ENCODE measurements around the gene ARHGEF7.

The ARHGEF7 gene

DNA sequence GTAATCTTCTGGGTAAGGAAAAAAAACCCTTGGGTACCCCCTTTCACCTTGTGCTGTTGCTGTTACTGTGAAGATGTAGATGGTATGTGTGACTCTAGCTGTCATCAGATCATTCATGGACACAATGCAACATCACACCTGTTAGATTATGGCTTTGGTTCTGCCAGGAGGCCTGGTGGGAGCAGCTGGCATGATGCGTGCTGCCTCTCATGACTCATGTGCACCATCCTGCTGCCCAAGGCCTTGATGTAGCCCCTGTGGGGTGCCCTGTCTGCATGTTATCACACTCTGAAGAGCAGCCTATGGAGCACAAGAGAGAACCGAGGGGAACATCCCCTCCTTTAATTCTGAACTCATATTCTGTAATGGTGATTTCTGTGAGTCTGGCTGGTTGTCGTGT is 147.6 kb downstream of the ARHGEF7 start:
- ATAC-seq = no peak
- peaks cover 43% of the 10 kb centered on the region for H3K36me3 Mint-ChIP-seq

DNA sequence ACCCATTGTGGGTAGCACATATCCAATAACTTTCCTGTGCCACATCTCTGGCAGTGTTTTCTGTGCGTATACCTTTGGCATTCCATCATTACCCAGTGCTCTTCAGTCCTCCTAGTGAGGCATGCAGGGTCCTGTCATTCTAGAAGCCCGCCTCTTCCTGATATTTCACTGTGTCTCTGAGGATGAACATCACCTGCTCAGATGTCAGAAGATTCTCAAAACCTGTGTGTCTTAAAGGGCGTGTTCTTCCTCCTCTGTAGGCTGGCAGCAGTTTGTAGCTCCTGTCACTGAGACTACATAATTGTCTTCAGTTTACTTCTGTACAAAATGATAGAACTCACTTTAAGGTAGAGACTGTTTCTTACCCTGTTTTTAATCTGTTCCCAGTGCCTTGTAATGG is 148.5 kb downstream of the ARHGEF7 start:
- ATAC-seq (no peak), DNase-seq (ENCODE audit: low spot score in 2 of 2) (no peak)
- H3K4me3 Mint-ChIP-seq = no peak overlapping the region
- no peak overlapping the region for H3K27ac Mint-ChIP-seq
- peaks cover 48% of the 10 kb centered on the region for H3K36me3 Mint-ChIP-seq
- H3K4me1 Mint-ChIP-seq = peaks cover 43% of the 10 kb centered on the region
- H3K9me3 Mint-ChIP-seq = peaks cover 7% of the 10 kb centered on the region

More for the DNA sequence above, 147.6 kb downstream of the ARHGEF7 start:
- Mint-ChIP-seq H3K4me3 (no peak overlapping the region), H3K4me1 (peaks cover 43% of the 10 kb centered on the region), H3K27ac (peak overlapping the region; percentile 16), H3K9me3 (peaks cover 7% of the 10 kb centered on the region)
- DNase-seq (ENCODE audit: low spot score in 2 of 2) = no peak

DNA sequence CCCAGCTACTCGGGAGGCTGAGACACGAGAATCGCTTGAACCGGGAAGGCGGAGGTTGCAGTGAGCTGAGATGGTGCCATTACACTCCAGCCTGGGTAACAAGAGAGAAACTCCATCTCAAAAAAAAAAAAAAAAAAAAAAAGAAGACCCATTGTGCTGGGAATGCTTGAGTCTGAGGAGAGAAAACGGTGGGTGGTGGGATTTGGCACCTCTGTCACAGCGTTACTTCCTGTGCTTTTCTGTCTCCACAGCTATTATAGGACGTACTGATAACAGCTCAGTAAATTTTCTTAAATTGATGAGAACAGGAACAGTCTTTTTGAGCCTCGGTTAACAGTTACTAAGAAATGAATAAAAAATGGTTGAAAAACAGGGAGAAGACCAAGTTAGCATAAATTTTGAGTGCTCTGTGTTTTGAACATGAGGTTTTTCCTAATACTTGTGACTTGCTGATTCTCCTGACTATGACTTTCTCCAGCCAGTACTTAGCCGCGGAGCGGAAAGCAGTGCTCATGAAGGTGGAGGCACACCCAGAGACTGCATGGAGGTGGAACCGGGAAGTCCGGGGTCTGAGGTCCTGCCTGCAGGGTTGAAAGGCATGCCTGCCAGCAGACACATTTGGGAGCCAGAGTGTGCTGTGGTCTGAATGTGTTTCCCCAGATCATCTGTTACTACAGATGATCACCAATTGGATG is 150.0 kb downstream of the ARHGEF7 start:
- DNase-seq (ENCODE audit: low spot score in 2 of 2) (no peak), ATAC-seq (no peak)
- no peak overlapping the region for H3K27ac Mint-ChIP-seq
- peaks cover 3% of the 10 kb centered on the region for H3K9me3 Mint-ChIP-seq
- H3K4me3 Mint-ChIP-seq = no peak overlapping the region
- peaks cover 38% of the 10 kb centered on the region for H3K4me1 Mint-ChIP-seq
- peaks cover 63% of the 10 kb centered on the region for H3K36me3 Mint-ChIP-seq

DNA sequence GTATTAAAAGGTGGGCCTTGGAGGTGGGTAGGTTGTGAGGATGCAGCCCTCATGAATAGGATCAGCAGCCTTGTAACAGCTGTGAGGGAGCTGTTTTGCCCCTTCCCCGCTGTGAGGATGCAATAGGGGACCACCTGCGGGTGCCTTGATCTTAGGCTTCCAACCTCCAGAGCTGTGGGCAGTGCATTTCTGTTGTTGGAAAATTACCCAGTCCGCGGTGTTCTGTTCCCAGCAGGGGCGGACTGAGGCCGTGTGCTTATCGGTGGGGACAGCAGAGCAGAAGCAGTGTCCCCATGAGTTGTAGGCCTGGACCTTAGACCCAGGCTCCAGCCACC is 150.6 kb downstream of the ARHGEF7 start:
- Mint-ChIP-seq H3K27ac (no peak overlapping the region), H3K9me3 (peaks cover 2% of the 10 kb centered on the region), H3K4me1 (peaks cover 36% of the 10 kb centered on the region), H3K4me3 (no peak overlapping the region), H3K36me3 (peaks cover 69% of the 10 kb centered on the region)
- DNase-seq (ENCODE audit: low spot score in 2 of 2) (no peak), ATAC-seq (no peak)

DNA sequence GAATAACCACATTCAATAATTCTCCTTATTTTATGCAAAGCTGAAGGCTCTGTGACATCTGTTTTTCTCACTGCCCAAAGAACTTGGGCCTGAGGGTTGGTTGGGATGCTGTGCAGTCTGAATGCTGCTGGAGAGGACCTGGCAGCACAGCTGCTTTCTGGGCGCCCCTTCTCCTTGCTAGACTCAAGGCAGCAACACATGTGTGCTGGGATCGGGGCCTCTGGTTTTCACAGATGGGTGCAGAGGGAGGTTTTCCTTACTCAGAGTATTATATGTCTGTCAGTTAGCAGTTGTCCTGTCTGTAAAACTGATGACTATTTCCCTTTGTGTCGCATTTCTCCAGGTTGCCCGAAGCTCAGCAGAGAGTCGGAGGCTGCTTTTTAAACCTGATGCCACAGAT is 152.1 kb downstream of the ARHGEF7 start:
- H3K4me1 Mint-ChIP-seq = peaks cover 40% of the 10 kb centered on the region
- no peak for ATAC-seq
- H3K27ac Mint-ChIP-seq = peak overlapping the region; percentile 2
- H3K9me3 Mint-ChIP-seq = no peaks in the 10 kb centered on the region
- no peak for DNase-seq (ENCODE audit: low spot score in 2 of 2)
- peaks cover 75% of the 10 kb centered on the region for H3K36me3 Mint-ChIP-seq
- H3K4me3 Mint-ChIP-seq = no peak overlapping the region

DNA sequence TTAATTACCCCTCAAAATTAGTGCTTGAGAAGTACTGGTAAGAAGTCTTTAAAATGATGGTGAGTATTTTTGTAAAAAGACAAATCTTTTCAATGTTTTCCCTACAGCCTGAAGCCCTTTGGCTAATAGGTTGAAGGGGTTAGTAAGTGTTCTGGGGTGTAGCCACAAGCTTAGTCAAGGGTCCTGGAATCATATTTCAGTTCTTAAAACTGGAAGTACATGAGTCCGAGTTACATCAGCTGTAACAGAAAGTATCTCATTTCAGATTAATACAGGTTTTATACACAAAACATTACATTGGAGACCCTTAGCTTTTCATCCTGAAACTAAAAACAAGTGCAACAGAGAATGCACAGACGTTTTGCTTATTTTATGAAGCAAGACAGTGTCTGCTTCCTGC is 152.7 kb downstream of the ARHGEF7 start:
- H3K27ac Mint-ChIP-seq = no peak overlapping the region
- no peaks in the 10 kb centered on the region for H3K9me3 Mint-ChIP-seq
- peaks cover 34% of the 10 kb centered on the region for H3K4me1 Mint-ChIP-seq
- H3K36me3 Mint-ChIP-seq = peaks cover 69% of the 10 kb centered on the region
- ATAC-seq (no peak), DNase-seq (ENCODE audit: low spot score in 2 of 2) (no peak)
- H3K4me3 Mint-ChIP-seq = no peak overlapping the region

DNA sequence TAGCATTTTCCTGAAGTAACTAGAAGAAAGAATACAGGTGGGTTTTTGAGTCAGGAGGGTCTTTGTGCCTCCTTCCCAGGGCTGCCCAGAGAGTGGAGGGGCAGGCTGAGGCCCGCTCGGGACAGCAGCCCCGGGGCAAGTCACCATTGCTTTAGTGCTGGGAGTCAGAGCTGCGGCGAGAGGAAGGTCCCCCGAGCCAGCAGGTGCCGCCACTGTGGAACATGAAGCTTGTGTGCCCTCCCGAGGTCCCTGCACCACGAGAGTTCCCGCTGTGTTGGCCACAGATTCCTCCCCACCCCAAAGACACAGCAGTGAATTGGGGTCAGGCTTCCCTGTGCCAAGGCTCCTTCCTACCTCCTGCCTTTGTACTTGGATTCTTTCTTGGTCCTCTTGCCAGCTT is 154.4 kb downstream of the ARHGEF7 start:
- H3K4me3 Mint-ChIP-seq = no peak overlapping the region
- peaks cover 78% of the 10 kb centered on the region for H3K36me3 Mint-ChIP-seq
- ATAC-seq = no peak
- no peak for DNase-seq (ENCODE audit: low spot score in 2 of 2)
- H3K9me3 Mint-ChIP-seq = no peaks in the 10 kb centered on the region
- H3K27ac Mint-ChIP-seq = peak overlapping the region; percentile 33
- peaks cover 28% of the 10 kb centered on the region for H3K4me1 Mint-ChIP-seq

DNA sequence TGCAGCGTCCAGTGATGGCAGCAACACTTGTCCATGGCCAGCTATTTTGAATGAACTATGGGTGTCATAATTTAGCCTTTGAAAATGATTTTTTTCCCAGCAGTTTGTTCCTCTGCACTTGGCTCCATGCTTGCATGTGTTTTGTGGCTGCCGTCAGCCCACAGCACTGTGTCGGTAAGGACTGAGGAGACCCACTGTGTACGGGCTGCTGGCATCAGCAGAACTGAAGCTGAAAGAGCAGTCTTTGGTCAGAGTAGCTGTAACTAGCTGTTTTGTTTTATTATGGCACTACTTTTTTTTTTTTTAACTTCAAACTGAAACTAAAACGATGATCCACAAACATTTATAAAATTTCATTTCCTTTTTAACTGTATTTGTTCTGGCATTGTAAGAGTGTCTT is 155.0 kb downstream of the ARHGEF7 start:
- Mint-ChIP-seq H3K36me3 (peaks cover 78% of the 10 kb centered on the region), H3K4me1 (peaks cover 27% of the 10 kb centered on the region), H3K4me3 (no peak overlapping the region), H3K27ac (peak overlapping the region; percentile 33), H3K9me3 (no peaks in the 10 kb centered on the region)
- DNase-seq (ENCODE audit: low spot score in 2 of 2) = no peak
- no peak for ATAC-seq

DNA sequence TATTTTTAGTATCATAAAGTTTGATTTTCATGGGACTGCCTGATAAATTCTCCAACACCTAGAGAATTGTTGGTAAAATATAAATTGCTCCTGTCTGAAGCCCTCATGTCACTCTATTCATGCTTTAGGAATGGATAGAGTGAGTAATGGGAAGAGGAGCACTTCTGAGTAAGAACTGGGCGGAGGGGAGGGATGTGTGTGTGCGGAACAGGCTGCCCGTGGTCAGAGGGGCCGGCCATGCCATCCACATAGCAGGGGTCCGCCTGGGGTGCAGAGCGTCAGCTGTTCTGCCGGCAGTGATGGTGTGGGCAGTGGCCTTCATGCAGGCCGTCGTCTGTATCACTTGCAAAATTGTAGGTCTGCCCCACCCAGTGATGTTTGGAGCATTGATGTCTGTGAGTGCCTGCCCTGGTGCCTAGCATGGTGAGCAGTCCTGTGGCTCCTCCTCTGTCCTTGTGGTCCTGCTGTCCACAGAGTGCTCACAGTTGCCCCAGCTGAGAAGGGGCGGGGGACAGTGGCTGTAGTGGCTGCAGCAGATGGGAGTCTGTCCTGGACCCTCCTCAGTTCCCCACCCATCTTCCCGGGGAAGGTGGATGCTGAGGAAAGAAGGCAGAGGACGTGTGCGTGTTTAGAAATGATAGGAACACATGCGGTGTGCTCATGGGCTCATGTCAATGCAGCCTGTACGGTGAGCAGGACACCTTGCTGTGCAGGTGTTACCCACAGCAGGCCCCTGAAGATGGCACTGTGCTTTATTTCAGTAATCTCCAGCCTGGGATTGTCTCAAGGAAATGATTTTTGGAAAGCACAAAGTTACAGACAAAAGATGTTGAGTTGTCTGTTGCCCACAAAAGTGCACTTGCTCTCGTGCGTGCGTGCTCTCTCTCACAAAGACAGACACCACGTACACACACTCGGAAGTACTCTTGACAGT is 155.9 kb downstream of the ARHGEF7 start:
- H3K36me3 Mint-ChIP-seq = peaks cover 82% of the 10 kb centered on the region
- DNase-seq (ENCODE audit: low spot score in 2 of 2) (no peak), ATAC-seq (no peak)
- no peak overlapping the region for H3K4me3 Mint-ChIP-seq
- peak overlapping the region; percentile 67 for H3K27ac Mint-ChIP-seq
- peaks cover 21% of the 10 kb centered on the region for H3K4me1 Mint-ChIP-seq
- no peaks in the 10 kb centered on the region for H3K9me3 Mint-ChIP-seq

DNA sequence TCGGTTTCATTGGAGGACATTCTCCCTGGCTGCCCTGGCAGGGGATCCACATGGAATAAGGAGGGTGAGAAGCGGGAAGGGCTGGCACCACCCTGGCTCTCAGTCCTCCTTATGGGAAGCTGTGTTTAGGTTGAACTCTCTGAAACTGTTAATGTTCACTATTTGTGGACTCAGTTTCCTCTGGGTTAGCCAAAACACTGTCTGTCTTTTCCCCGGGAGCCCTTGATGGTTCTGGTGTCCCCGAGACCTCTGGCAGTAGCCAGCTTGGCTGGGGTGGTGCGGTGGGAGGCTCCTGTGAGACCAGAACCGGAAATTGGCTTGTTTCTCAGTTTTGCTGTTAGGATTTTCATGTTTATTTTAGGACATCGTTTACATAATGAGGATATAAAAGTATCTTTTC is 157.0 kb downstream of the ARHGEF7 start:
- ATAC-seq (no peak), DNase-seq (ENCODE audit: low spot score in 2 of 2) (no peak)
- Mint-ChIP-seq H3K36me3 (peaks cover 82% of the 10 kb centered on the region), H3K4me1 (peaks cover 11% of the 10 kb centered on the region), H3K9me3 (no peaks in the 10 kb centered on the region), H3K4me3 (no peak overlapping the region), H3K27ac (peak overlapping the region; percentile 67)

DNA sequence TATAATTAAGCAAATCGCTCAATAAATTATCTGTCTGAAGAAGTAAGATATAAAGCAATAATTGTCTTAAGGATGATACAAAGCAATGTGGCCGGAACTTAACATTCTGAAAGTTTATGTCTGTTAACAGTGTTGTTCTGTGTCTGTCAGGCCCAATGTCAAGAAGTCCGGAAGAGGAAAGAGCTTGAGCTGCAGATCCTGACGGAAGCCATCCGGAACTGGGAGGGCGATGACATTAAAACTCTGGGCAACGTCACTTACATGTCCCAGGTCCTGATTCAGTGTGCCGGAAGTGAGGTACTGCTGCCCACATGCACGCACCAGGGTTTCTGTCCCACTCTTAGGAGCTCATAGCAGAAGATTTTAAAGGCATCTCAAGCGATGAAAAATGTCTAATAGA is 160.3 kb downstream of the ARHGEF7 start:
- ATAC-seq (no peak), DNase-seq (ENCODE audit: low spot score in 2 of 2) (no peak)
- Mint-ChIP-seq H3K4me1 (peaks cover 11% of the 10 kb centered on the region), H3K4me3 (no peak overlapping the region), H3K27ac (peak overlapping the region; percentile 45), H3K9me3 (no peaks in the 10 kb centered on the region), H3K36me3 (peaks cover 85% of the 10 kb centered on the region)

DNA sequence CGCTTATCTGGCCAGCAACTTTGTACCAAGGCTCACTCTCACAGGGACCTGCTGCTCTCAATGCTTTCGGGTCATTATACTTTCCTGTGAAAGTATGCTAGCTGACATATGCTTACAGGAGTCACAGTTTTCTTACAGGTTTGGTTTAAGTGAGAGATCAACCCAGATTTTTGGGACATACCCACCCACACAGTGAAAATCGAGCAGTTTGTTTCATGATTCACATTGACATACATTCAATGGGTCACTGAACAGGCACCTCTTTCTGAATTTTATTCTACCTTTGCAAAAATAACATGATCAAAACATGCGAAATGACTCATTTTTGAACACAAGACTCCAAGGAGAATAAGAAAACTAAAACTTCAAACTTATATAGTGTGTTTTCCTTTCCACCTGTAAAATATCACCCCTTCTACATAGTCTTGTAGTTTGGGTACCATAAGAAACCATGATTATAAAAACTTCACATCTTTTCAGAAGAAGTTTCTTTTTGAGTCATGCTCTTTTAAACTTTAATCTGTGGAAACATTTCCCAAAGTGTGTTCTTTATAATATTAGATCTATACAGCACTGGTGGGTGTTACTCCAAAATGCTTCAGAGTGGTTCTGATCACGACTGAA is 161.0 kb downstream of the ARHGEF7 start:
- peak; percentile 28 for ATAC-seq
- peak overlapping the region; percentile 45 for H3K27ac Mint-ChIP-seq
- H3K36me3 Mint-ChIP-seq = peaks cover 85% of the 10 kb centered on the region
- peaks cover 8% of the 10 kb centered on the region for H3K4me1 Mint-ChIP-seq
- no peaks in the 10 kb centered on the region for H3K9me3 Mint-ChIP-seq
- no peak for DNase-seq (ENCODE audit: low spot score in 2 of 2)
- H3K4me3 Mint-ChIP-seq = no peak overlapping the region

DNA sequence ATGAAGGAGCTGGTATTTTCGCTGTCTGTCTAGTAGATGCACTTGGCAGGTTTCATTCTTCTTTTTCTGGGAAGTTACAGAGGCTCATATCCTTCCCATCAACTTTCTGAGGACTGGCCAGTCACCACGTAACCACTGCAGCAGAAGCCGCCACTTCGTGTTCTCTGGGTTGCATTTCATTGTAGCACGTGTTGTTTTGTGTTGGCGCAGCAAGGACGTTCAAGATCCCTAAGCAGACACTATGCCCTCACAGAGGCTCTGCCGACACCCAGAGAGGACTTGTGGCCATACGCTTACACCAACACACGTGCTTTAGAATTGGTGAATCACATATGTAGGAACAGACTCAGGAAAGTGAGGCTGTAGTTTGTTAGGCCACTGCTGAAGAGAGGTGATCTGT is 163.1 kb downstream of the ARHGEF7 start:
- Mint-ChIP-seq H3K4me1 (no peaks in the 10 kb centered on the region), H3K27ac (no peak overlapping the region), H3K9me3 (no peaks in the 10 kb centered on the region), H3K36me3 (peaks cover 100% of the 10 kb centered on the region), H3K4me3 (no peak overlapping the region)
- DNase-seq (ENCODE audit: low spot score in 2 of 2) (no peak), ATAC-seq (no peak)

DNA sequence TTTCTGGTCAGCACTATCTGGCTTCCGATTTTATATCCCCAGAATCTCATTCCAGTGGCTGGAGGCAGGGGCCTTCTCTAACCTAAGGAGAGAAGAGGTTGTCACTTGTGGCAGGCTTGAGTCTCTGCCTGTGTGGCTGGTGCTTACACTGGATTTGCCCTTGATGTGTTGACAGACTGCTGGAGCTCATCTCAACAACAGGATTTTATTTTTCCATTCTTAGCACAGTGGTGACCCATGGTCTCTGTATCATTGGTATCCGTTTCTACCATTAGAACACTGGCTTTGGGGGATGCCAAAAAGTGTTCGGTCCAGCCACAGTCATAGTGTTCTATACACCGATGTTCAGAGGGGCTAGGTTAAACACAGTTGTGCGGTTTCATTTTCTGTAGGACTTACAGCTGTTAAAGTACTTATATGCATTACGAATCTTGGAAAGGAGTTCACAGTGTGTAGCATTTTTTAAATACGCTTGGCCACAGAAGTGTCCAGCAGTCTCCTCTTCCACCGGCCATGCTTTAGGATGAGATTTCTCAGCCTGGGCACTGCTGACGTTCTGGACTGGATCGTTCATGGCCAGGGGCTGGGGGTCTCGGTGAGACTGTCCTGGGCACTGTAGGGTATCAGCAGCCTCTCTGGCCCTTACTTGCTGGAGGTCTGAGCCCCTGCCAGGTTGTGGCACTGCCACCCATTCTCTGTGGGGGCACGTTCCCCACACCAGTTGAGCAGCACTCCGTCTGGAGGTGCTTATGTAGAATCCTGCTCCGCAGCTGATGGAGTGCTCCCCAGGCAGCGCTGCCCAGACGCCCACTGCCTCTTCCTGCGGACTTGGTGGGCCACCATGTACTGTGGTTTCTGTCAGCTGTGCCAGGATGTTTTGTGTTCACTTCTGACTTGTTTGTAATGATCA is 163.9 kb downstream of the ARHGEF7 start:
- Mint-ChIP-seq H3K9me3 (no peaks in the 10 kb centered on the region), H3K36me3 (peaks cover 100% of the 10 kb centered on the region), H3K4me1 (no peaks in the 10 kb centered on the region), H3K27ac (no peak overlapping the region), H3K4me3 (no peak overlapping the region)
- DNase-seq (ENCODE audit: low spot score in 2 of 2) (no peak), ATAC-seq (no peak)

DNA sequence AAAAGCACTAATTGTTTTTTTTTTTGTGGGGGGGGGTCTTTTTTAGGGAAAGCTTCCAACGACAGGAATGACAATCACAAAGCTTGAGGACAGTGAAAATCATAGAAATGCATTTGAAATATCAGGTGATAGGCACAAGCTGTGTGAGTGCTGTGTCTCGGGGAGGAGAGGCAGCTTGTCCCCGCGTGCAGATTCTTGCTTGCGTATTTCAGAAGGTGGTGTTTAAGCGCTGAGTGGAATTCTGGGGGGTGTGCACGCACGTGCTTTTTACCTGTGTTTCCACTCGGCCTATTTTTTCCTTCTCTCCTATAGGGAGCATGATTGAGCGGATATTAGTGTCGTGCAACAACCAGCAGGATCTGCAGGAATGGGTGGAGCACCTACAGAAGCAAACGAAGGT is 165.1 kb downstream of the ARHGEF7 start:
- Mint-ChIP-seq H3K4me1 (no peaks in the 10 kb centered on the region), H3K9me3 (no peaks in the 10 kb centered on the region), H3K27ac (no peak overlapping the region), H3K36me3 (peaks cover 100% of the 10 kb centered on the region), H3K4me3 (no peak overlapping the region)
- DNase-seq (ENCODE audit: low spot score in 2 of 2) = no peak
- ATAC-seq = no peak
